Kidney epithelial cell (primary cell): ENCODE results near the gene CHD6. TPM values are rescaled to one million over a fixed set of nuclear protein-coding genes. Genes with fewer than 3 reads are reported as not detected.

Experiments used
- DNase-seq: peaks from one replicate; pipeline ENCODE4 v3.0.0-alpha.2; 2010; ENCODE audit warnings: low read depth
- H3K27me3 ChIP-seq: 2 replicates; pipeline ENCODE4 v1.6.0; 2011; ENCODE audit warnings: low read length; ENCODE audit not compliant: control insufficient read depth, insufficient read depth
- H3K36me3 ChIP-seq: 2 replicates; pipeline ENCODE4 v1.5.1; 2011; ENCODE audit warnings: low read length; ENCODE audit not compliant: control insufficient read depth, insufficient read depth
- H3K4me3 ChIP-seq: 2 replicates; pipeline ENCODE4 v1.5.1; 2011; ENCODE audit warnings: low read depth, mild to moderate bottlenecking, control low read depth, low read length
- CTCF ChIP-seq: IDR thresholded peaks from 2 replicates; pipeline ENCODE4 v1.5.1; 2011; ENCODE audit warnings: mild to moderate bottlenecking, moderate library complexity, low read length, control low read depth, inconsistent platforms; ENCODE audit not compliant: insufficient read depth, poor library complexity, severe bottlenecking
- total RNA-seq: library from RNA; depleted of rRNA; stranded (reverse); fragments of >200 nt; gene quantifications from 2 replicates; pipeline ENCODE4 v1.2.3, GENCODE V29; 2015

The CHD6 gene
- total RNA-seq, 1 donor from 2014 or later = 19.6 TPM

- TF ChIP-seq CTCF = no peak
- H3K4me3 ChIP-seq = no peak overlapping the region
- peaks cover 2% of the 10 kb centered on the region for H3K36me3 ChIP-seq
- DNase-seq = no peak
- H3K27me3 ChIP-seq = no peaks in the 10 kb centered on the region
Measured at GRCh38 chr20:41443691-41444090, 174.5 kb downstream of the CHD6 start.

- Histone ChIP-seq H3K36me3 (peaks cover 2% of the 10 kb centered on the region), H3K27me3 (no peaks in the 10 kb centered on the region), H3K4me3 (no peak overlapping the region)
- no peak for DNase-seq
- no peak for TF ChIP-seq CTCF
Measured at GRCh38 chr20:41440882-41441281, 177.3 kb downstream of the CHD6 start.

- no peaks in the 10 kb centered on the region for H3K27me3 ChIP-seq
- H3K36me3 ChIP-seq = no peaks in the 10 kb centered on the region
- no peak for TF ChIP-seq CTCF
- H3K4me3 ChIP-seq = no peak overlapping the region
- no peak for DNase-seq
Measured at GRCh38 chr20:41437836-41438235, 180.3 kb downstream of the CHD6 start.

GRCh38 chr20:41436679-41437078 lies 181.5 kb downstream of the CHD6 start:
- Histone ChIP-seq H3K4me3 (no peak overlapping the region), H3K27me3 (no peaks in the 10 kb centered on the region), H3K36me3 (no peaks in the 10 kb centered on the region)
- DNase-seq = no peak
- TF ChIP-seq CTCF = no peak

- no peak for TF ChIP-seq CTCF
- Histone ChIP-seq H3K36me3 (no peaks in the 10 kb centered on the region), H3K4me3 (no peak overlapping the region), H3K27me3 (no peaks in the 10 kb centered on the region)
- DNase-seq = no peak
Measured at GRCh38 chr20:41433203-41433602, 185.0 kb downstream of the CHD6 start.

- no peaks in the 10 kb centered on the region for H3K36me3 ChIP-seq
- no peak overlapping the region for H3K4me3 ChIP-seq
- TF ChIP-seq CTCF = no peak
- DNase-seq = no peak
- H3K27me3 ChIP-seq = no peaks in the 10 kb centered on the region
Measured at GRCh38 chr20:41432746-41433145, 185.4 kb downstream of the CHD6 start.
